Neural progenitor cell (in vitro differentiated cells): ENCODE data around the gene OR6X1. TPM values are rescaled to one million over a fixed set of nuclear protein-coding genes. Genes with fewer than 3 reads are reported as not detected.

Source experiments
- DNase-seq: peaks from one replicate; pipeline ENCODE4 v3.0.0-alpha.2; 2016; ENCODE audit warnings: low spot score
- H2AFZ ChIP-seq: fragments of 200-600 bp; sonication (generic); replicated peaks from 2 replicates; pipeline ENCODE4 v1.6.1; 2016; ENCODE audit warnings: antibody characterized with exemption
- H3F3A ChIP-seq: fragments of 200-600 bp; sonication (generic); 2 replicates; pipeline ENCODE4 v1.6.1; 2016; ENCODE audit warnings: antibody characterized with exemption, low read depth
- H3K27ac ChIP-seq: fragments of 200-600 bp; sonication (generic); 2 replicates; pipeline ENCODE4 v1.5.1; 2016; ENCODE audit warnings: mild to moderate bottlenecking
- H3K27me3 ChIP-seq: fragments of 200-600 bp; sonication (generic); 2 replicates; pipeline ENCODE4 v1.6.1; 2016; ENCODE audit warnings: mild to moderate bottlenecking, moderate library complexity
- H3K36me3 ChIP-seq: fragments of 200-600 bp; sonication (generic); 2 replicates; pipeline ENCODE4 v1.5.1; 2016
- H3K4me1 ChIP-seq: fragments of 200-600 bp; sonication (generic); 2 replicates; pipeline ENCODE4 v1.6.1; 2016; ENCODE audit warnings: mixed run types
- H3K4me2 ChIP-seq: fragments of 200-600 bp; sonication (generic); 2 replicates; pipeline ENCODE4 v1.6.1; 2016
- H3K4me3 ChIP-seq: fragments of 200-600 bp; sonication (generic); 2 replicates; pipeline ENCODE4 v1.5.1; 2016
- H3K79me2 ChIP-seq: fragments of 200-600 bp; sonication (generic); 2 replicates; pipeline ENCODE4 v1.6.1; 2016; ENCODE audit warnings: low read depth
- H3K9ac ChIP-seq: fragments of 200-600 bp; sonication (generic); 2 replicates; pipeline ENCODE4 v1.6.1; 2016
- H3K9me3 ChIP-seq: fragments of 200-600 bp; sonication (generic); 2 replicates; pipeline ENCODE4 v1.5.1; 2016; ENCODE audit warnings: low read depth
- H4K20me1 ChIP-seq: fragments of 200-600 bp; sonication (generic); 2 replicates; pipeline ENCODE4 v1.6.1; 2016; ENCODE audit warnings: low read depth
- H3K27ac Mint-ChIP-seq: 3 replicates; pipeline ENCODE4 v1.8.0; 2021; ENCODE audit warnings: mixed read lengths
- H3K27me3 Mint-ChIP-seq: 2 replicates; pipeline ENCODE4 v1.8.0; 2022; ENCODE audit warnings: low read depth, mild to moderate bottlenecking, inconsistent platforms, moderate library complexity, mixed read lengths; ENCODE audit not compliant: insufficient read depth
- H3K36me3 Mint-ChIP-seq: 3 replicates; pipeline ENCODE4 v1.8.0; 2021; ENCODE audit warnings: mixed read lengths
- H3K4me1 Mint-ChIP-seq: 3 replicates; pipeline ENCODE4 v1.8.0; 2021; ENCODE audit warnings: mixed read lengths
- H3K4me3 Mint-ChIP-seq: 3 replicates; pipeline ENCODE4 v1.8.0; 2021; ENCODE audit warnings: mild to moderate bottlenecking, moderate library complexity, mixed read lengths
- H3K9me3 Mint-ChIP-seq: 3 replicates; pipeline ENCODE4 v1.8.0; 2020; ENCODE audit warnings: mixed read lengths
- CTCF ChIP-seq: fragments of 200-600 bp; sonication (generic); IDR thresholded peaks from 2 replicates; pipeline ENCODE4 v1.5.1; 2017; ENCODE audit warnings: antibody characterized with exemption, mild to moderate bottlenecking
- EZH2 ChIP-seq: fragments of 200-600 bp; sonication (generic); IDR thresholded peaks from 2 replicates; pipeline ENCODE4 v1.6.1; 2017; ENCODE audit warnings: antibody characterized with exemption, mild to moderate bottlenecking, moderate library complexity
- EZH2phosphoT487 ChIP-seq: fragments of 200-600 bp; sonication (generic); IDR thresholded peaks from 2 replicates; pipeline ENCODE4 v1.6.1; 2017; ENCODE audit warnings: antibody characterized with exemption
- total RNA-seq: library from RNA; depleted of rRNA; stranded (reverse); fragments of >200 nt; gene quantifications from 2 replicates; pipeline ENCODE4 v1.2.3, GENCODE V29; 2015; ENCODE audit warnings: low replicate concordance

OR6X1 gene
- total RNA-seq, 1 donor from 2014 or later: not detected

- Histone ChIP-seq H3K4me2 (no peak overlapping the region), H3K9me3 (no peaks in the 10 kb centered on the region), H3K9ac (no peak overlapping the region), H3K36me3 (peaks cover 21% of the 10 kb centered on the region), H3K27ac (no peak overlapping the region), H3K4me3 (no peak overlapping the region), H3F3A (no peaks in the 10 kb centered on the region), H3K4me1 (peaks cover 7% of the 10 kb centered on the region), H3K79me2 (peaks cover 96% of the 10 kb centered on the region), H2AFZ (no peak overlapping the region), H4K20me1 (peaks cover 21% of the 10 kb centered on the region), H3K27me3 (no peaks in the 10 kb centered on the region)
- H3K36me3 Mint-ChIP-seq: peaks cover 40% of the 10 kb centered on the region
- H3K4me1 Mint-ChIP-seq: peaks cover 8% of the 10 kb centered on the region
- H3K27me3 Mint-ChIP-seq: peaks cover 6% of the 10 kb centered on the region
- DNase-seq: no peak
- no peak overlapping the region for H3K4me3 Mint-ChIP-seq
- H3K27ac Mint-ChIP-seq: no peak overlapping the region
- H3K9me3 Mint-ChIP-seq: peaks cover 8% of the 10 kb centered on the region
- TF ChIP-seq CTCF (no peak), EZH2 (no peak), EZH2phosphoT487 (no peak)
These were observed 17.5 kb downstream of the OR6X1 start for GRCh38 chr11:123736769-123737168.

GRCh38 chr11:123729602-123730001, 24.7 kb downstream of the OR6X1 start:
- H3K4me3 ChIP-seq: no peak overlapping the region
- Mint-ChIP-seq H3K36me3 (peaks cover 50% of the 10 kb centered on the region), H3K9me3 (peaks cover 6% of the 10 kb centered on the region), H3K4me1 (no peaks in the 10 kb centered on the region), H3K27ac (no peak overlapping the region), H3K4me3 (no peak overlapping the region), H3K27me3 (peaks cover 2% of the 10 kb centered on the region)
- no peak overlapping the region for H2AFZ ChIP-seq
- H3K9me3 ChIP-seq: no peaks in the 10 kb centered on the region
- H3F3A ChIP-seq: no peaks in the 10 kb centered on the region
- no peaks in the 10 kb centered on the region for H3K4me1 ChIP-seq
- TF ChIP-seq EZH2phosphoT487 (no peak), EZH2 (no peak), CTCF (no peak)
- peaks cover 35% of the 10 kb centered on the region for H3K36me3 ChIP-seq
- peaks cover 7% of the 10 kb centered on the region for H4K20me1 ChIP-seq
- no peak overlapping the region for H3K9ac ChIP-seq
- H3K79me2 ChIP-seq: peaks cover 29% of the 10 kb centered on the region
- no peak for DNase-seq
- H3K27ac ChIP-seq: no peak overlapping the region
- H3K27me3 ChIP-seq: no peaks in the 10 kb centered on the region
- H3K4me2 ChIP-seq: no peak overlapping the region

GRCh38 chr11:123725995-123726655, 28.2 kb downstream of the OR6X1 start:
- Mint-ChIP-seq H3K36me3 (peaks cover 56% of the 10 kb centered on the region), H3K9me3 (peaks cover 6% of the 10 kb centered on the region), H3K4me1 (no peaks in the 10 kb centered on the region), H3K4me3 (no peak overlapping the region), H3K27me3 (peaks cover 2% of the 10 kb centered on the region), H3K27ac (no peak overlapping the region)
- H2AFZ ChIP-seq: no peak overlapping the region
- no peaks in the 10 kb centered on the region for H3K79me2 ChIP-seq
- TF ChIP-seq EZH2 (no peak), CTCF (no peak), EZH2phosphoT487 (no peak)
- no peak overlapping the region for H3K9ac ChIP-seq
- no peak overlapping the region for H3K4me3 ChIP-seq
- peaks cover 38% of the 10 kb centered on the region for H3K36me3 ChIP-seq
- H3F3A ChIP-seq: no peaks in the 10 kb centered on the region
- no peaks in the 10 kb centered on the region for H4K20me1 ChIP-seq
- no peaks in the 10 kb centered on the region for H3K9me3 ChIP-seq
- H3K4me2 ChIP-seq: no peak overlapping the region
- H3K4me1 ChIP-seq: no peaks in the 10 kb centered on the region
- no peak for DNase-seq
- no peak overlapping the region for H3K27ac ChIP-seq
- no peaks in the 10 kb centered on the region for H3K27me3 ChIP-seq
